Esophagus squamous epithelium (tissue), 4 donors: ENCODE results near the gene SKI.

Experiments
- POLR2A ChIP-seq, 4 donors: fragments of 450-650 bp; IDR thresholded peaks; one replicate each; pipeline ENCODE4 v1.6.1; 2017; ENCODE audit warnings: antibody characterized with exemption in 4 of 4, mild to moderate bottlenecking in 4 of 4, moderate library complexity in 3 of 4
- TF ChIP-seq, protein P1 (sequence below), 6 experiments: fragments of 450-650 bp in 4 of 6; fragments of 200-600 bp in 2 of 6; sonication (generic) in 2 of 6; IDR thresholded peaks; one replicate each; pipeline ENCODE4 v1.5.1; 2016 to 2019; ENCODE audit warnings: antibody characterized with exemption in 6 of 6, mild to moderate bottlenecking in 4 of 6, moderate library complexity in 4 of 6

DNA sequence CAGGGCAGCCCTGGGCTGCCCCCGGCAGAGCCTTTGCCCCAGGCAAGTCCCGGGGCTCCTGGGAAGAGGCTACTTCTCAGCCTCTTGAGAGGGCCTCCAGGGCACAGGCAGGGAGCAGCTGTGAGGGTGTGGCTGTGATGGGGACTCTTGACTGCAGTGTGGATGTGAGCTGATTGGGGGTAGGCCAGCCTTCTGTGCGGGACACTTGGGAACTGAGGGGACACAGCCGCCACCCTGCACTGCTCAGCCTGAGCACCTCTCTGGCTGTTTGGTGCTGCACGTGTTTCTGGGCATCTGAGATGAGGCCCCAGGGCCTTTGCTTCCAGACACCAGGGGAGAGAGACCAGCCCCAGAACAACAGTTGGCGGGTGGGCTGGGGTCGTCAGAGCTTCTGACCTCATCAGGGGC is 62.1 kb downstream of the SKI start:
- TF ChIP-seq, protein P1, sequence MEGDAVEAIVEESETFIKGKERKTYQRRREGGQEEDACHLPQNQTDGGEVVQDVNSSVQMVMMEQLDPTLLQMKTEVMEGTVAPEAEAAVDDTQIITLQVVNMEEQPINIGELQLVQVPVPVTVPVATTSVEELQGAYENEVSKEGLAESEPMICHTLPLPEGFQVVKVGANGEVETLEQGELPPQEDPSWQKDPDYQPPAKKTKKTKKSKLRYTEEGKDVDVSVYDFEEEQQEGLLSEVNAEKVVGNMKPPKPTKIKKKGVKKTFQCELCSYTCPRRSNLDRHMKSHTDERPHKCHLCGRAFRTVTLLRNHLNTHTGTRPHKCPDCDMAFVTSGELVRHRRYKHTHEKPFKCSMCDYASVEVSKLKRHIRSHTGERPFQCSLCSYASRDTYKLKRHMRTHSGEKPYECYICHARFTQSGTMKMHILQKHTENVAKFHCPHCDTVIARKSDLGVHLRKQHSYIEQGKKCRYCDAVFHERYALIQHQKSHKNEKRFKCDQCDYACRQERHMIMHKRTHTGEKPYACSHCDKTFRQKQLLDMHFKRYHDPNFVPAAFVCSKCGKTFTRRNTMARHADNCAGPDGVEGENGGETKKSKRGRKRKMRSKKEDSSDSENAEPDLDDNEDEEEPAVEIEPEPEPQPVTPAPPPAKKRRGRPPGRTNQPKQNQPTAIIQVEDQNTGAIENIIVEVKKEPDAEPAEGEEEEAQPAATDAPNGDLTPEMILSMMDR (IDR thresholded peaks at IDR 0.05): no peak
- TF ChIP-seq POLR2A (IDR thresholded peaks at IDR 0.05): no peak
